ENCODE results near the gene ACTC1.
"Not testable (repeated sequence)": the region's sequence is repeated elsewhere in the genome, so short reads cannot be mapped to it uniquely, and the experiment has no call there.

ACTC1 gene

GRCh38 chr15:34795267-34796081, at the start of gene ACTC1:
TSS of gene ACTC1 (minus strand) at chr15:34795549. CDS start at chr15:34794808, 741 bp downstream.
- DNase-seq = no peak

DNA sequence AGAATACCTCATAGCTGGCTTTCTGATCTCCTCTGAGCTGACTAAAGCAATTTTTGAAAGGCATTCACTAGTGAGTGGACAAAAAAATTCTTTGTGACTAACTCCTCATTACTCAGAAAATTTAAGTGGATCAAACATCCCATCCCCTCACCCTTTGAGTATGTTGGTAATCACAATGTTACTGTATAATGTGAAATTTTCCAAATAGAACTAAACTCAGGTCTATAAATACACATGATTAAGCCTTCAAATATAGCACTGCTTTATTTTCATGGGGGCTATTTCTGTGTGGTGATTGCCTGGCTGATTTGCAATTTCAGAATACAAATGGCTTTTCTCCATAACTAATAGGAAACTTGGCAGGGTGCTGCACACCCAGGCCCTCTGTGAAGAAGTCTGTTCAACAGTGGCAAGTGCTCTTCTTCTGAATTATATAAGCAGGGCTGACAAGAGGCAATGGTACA, 45.9 kb upstream of the ACTC1 start:
- no peak for DNase-seq

GRCh38 chr15:34838282-34838681, 42.9 kb upstream of the ACTC1 start:
- no peak for DNase-seq

DNA sequence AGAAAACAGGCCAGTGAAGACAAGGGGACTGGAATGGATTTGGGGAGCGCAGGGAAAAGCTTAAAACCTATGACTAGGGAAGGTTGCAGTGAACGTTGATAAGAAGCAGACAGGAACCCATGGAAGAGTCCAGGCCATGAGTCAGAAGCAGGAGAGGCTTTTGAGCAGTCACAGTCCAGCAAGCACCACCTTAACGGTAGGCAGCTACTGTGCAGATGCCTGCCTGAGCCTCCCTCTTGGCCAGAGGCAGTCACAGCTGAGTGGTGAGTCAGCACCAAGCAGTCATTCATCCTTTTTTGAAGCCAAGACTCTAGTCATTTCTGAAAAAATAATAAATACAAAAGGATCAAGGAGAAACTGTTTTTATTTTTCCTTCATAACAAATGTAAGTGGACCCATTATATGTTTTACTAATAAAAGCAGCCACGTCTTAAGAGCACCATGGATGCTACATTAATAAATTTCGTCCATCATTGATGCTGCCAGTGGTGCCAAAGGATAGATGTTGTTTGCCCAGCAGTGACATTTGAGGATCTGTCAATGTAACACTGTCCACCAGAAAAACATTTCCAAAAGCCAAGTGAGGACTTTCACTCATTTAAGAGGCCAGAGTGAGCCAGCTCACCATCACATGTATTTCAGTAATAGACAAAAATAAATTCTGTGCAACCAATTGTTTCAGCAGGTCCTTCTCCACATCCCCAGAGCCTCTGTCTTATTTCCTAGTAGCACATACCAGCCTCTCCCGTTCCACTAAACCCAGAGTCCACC, 42.1 kb upstream of the ACTC1 start:
- DNase-seq = no peak

- no peak for DNase-seq
These were observed 33.0 kb upstream of the ACTC1 start for GRCh38 chr15:34828145-34828911.

DNA sequence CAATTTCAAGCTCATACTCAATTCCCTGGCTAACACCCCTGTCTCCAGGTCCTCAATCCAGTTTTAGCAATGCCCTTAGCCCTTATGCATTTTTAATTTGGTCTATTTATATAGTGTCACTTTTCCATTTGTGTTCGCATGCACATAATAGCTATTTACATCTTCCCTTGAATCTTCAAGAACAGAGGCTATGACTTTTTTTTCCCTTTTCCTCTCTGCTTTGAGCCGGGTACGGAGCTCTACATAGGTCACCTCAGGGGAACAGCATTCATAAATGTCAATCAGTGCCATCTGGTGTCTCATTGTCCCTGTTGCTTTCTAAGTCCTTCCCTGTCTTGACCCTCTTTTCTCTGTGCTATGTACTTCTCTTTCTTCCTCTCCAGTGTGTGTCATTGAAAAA, 26.5 kb upstream of the ACTC1 start:
- DNase-seq = no peak

DNA sequence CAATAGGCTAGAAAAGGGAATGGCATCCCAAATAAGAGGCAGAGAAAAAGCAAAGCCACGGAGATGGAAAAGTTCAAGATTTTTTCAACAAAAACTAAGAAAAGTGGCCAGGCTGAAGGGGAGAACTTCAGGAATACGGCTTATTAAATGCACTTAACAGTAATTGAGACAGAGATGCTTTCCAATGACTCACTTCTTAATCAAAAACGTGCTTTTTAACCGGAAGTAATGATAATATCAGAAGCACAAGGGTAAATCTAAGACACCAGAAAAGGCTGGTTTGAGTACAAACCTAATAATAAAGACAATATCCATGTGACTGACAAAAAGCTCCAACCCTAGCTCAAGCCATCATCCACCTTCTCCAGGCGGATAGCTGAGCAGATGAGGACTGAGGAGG, 24.8 kb upstream of the ACTC1 start:
- no peak for DNase-seq

DNA sequence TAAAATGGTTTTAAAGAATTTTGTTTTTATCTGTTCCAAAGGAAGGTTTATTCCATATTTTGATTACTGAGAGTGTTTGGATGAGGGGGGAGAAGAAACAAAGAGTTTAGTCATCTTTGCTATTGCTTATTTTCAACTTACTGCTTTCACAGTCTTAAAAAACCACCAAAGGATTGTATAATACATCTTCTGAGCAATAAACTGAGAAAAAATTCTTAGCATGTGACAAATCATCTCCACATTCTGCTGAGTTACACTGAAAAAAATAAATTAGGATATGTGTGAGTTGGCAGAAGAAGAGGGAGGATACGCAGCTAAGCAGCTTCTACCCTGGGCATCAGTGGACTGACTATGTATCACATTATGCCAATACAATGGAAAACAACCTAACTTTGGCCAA, 23.2 kb upstream of the ACTC1 start:
- DNase-seq = no peak

DNA sequence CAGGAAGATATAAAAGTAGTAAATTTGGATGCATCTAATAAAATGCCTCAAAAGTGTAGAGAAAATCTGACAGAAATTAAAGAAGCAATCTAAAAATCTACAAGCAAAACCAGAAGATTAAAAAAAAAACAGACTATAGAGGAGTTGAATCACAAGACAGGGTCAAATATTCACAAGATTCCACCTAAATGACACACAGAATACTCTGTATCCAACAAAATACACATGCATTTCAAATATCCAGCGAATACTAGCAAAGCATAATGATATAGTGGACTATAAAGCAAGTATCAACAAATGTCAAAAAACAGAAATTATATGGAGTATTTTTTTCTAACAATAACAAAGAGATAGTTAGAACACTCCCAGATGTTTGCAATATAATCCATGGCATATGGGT, 20.5 kb upstream of the ACTC1 start:
- no peak for DNase-seq

- no peak for DNase-seq
These were observed 18.3 kb upstream of the ACTC1 start for GRCh38 chr15:34813446-34814190.

DNA sequence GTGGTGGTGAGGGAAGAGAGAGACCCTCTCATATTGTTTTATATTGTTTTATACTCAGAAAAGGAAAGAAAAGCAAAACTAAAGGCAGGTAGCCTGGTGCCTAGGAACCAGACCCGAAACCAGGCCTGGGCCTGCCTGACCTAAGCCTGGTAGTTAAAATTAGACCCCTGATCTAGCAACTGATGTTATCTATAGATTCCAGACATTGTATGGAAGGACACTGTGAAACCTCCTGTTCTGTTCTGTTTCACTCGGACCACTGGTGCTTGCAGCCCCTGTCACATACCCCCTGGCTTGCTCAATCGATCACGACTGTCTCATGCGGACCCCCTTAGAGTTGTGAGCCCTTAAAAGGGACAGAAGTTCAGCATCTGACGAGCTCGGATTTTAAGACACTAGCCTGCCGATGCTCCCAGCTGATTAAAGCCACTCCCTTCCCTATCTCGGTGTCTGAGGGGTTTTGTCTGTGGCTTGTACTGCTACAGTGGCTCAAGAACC, 17.6 kb upstream of the ACTC1 start:
- DNase-seq = not testable (repeated sequence)

DNA sequence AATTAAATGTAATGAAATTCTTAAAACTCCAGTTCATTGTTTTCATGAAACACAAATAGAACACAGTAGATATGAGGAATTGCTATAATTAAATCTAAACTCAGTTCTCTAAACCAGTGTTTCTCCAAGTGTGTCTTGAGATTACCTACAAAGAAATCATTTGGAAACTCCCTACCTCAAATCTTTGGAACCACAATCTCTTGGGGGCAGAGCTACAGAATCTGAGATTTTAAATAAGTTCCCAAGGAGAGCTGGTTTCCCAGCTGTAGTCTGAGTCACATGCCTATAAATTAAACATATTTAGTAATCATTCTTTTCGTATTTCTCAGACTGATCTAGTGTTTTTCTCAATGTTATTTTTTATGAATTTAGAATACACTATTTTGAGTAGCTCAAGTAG, 17.0 kb upstream of the ACTC1 start:
- DNase-seq = no peak

- no peak for DNase-seq
These were observed 15.2 kb upstream of the ACTC1 start for GRCh38 chr15:34810443-34811129.

DNA sequence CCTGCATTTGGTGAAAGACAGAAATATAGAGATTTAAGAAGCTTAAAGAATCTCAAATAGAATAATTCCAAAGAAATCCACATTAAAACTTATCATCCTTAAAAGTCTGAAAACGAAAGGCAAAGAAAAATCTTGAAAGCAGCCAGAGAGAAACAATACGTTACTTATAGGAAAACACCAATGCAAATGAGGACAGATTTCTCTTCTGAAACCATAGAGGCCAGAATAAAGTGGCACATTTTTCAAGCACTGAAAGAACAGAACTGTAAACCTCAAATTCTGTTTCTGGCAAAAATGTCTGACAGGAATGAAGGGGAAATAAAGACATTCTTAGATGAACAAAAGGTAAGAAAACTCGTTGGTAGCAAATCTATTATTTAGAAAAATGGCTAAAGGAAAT, 13.8 kb upstream of the ACTC1 start:
- no peak for DNase-seq

DNA sequence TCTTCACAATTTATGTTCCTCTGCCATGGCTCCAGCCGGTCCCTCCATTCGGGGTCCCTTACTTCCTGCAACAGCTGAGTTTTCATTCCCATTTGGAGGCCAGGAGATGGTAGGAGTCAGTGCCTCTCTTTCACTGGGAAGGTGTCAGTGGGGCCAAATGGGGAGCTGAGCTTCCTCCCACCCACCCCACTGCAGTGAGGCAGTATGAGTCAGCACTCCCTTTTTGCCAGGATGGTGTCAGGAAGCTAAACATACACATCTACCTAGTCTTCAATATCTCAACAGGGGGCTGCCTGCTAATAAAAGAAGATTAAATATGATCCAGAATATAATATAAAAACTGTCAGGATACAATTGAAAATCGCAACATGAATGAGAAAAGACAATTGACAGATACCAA, 12.7 kb upstream of the ACTC1 start:
- no peak for DNase-seq

GRCh38 chr15:34807241-34807640, 11.9 kb upstream of the ACTC1 start:
- not testable (repeated sequence) for DNase-seq

DNA sequence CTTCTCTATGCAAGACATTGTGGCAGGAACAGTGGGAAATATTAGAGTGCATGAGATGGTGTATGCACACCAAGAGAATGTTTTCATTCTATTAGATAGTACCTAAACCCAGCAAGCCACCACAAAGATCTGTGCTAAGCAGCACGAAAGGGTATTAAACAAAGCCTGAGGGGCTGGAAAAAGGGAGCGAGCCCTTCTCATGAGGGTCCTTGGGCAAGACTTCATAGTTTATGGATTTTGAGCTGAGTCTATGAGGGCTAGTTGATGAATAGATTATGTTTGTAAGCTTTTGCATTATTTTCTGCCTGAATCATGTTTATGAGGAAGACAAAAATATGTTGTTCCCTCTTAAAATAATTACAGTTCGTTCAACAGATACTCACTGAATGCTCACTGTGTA, 9.4 kb upstream of the ACTC1 start:
- DNase-seq = no peak

DNA sequence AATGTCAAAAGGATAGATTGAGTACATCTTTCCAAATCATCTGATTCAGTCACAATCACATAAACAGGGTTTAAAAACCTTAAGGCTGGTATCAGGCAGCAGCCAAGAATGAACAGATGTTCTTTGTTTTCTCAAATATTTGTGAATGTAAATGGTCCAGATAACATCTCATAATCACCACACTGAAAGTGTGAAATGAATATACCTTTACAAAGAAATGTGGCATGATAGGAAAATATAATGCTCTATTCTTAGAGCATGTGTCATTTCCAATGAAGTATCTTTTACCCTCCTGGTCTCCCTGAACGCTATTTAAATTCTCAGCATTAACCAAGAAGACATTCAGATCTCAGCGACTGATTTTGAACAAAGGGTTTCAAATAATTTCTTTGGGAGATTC, 8.8 kb upstream of the ACTC1 start:
- DNase-seq = no peak

- DNase-seq = no peak
These were observed 7.7 kb upstream of the ACTC1 start for GRCh38 chr15:34802803-34803750.

- no peak for DNase-seq
These were observed 7.0 kb upstream of the ACTC1 start for GRCh38 chr15:34802371-34802770.

Measured in stimulated activated CD4-positive, alpha-beta T cell treated with anti-CD3 and anti-CD28 coated beads, Interleukin-12 subunit alpha, Interleukin-12 subunit beta, amount 100 ng/mL, for 4 hours (primary cell).